ENCODE results near the gene CACNA1B.

The CACNA1B gene

DNA sequence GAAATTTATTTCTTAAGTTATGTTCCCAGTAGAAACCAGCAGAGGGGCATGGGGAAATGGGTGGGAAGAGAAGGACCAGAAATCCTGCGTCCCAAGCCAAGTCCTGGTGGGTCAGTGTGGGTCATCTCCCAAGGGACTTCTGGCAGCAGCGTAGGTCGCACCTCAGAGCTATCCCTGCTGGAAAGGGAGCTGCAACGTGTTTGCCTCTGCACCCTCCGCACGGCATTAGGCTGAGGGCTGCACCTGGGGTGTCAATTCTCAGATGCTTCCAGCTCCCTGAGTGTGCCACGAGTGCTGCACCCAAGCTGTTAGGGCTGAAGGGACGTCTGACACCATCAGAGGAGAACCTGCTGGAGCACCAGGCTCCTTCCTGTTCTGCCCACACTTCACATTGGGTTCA lies 182.8 kb downstream of the CACNA1B start:
- DNase-seq = no peak

- no peak for DNase-seq
Observed at GRCh38 chr9:138060881-138061280, 183.3 kb downstream of the CACNA1B start.

GRCh38 chr9:138061631-138062030 lies 184.0 kb downstream of the CACNA1B start:
- DNase-seq = no peak

GRCh38 chr9:138062196-138062595 lies 184.6 kb downstream of the CACNA1B start:
- no peak for DNase-seq

DNA sequence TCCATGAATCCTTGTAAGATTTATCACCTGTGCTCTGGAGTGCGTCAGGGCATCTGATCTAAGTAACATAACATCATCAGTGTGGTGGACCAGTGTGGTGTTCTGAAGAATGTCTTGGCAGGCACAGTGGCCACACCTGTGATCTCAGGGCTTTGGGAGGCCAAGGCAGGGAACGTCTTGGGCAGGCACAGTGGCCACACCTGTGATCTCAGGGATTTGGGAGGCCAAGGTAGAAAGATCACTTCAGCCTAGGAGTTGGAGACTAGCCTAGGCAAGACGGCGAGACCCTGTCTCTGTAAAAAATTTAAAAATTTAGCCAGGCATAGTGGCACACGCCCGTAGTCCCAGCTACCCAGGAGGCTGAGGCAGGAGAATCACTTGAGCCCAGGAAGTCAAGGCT lies 185.5 kb downstream of the CACNA1B start:
- DNase-seq = no peak

- DNase-seq = no peak
Observed at GRCh38 chr9:138063785-138064184, 186.2 kb downstream of the CACNA1B start.

GRCh38 chr9:138064547-138064946 lies 187.0 kb downstream of the CACNA1B start:
- DNase-seq = no peak

DNA sequence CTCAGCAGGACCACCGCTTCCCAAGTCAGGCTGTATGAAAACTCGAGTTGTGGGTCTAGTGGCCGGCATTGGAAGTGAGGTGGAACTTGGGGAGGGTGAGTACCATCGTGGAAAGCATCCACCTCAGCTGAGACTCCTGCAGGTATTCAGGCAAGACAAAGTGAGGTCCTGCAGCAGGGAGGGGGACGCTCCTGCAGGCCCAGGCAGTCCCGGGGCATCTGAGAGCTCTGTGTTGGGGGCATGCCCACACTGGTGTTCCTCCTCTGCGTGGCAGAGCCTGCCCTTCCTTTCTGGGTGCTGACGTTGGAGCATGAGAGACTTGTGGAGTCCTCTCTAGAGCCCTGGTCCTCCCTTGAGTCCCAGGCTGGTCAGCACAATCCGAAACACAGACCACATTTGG lies 187.7 kb downstream of the CACNA1B start:
- DNase-seq = no peak

DNA sequence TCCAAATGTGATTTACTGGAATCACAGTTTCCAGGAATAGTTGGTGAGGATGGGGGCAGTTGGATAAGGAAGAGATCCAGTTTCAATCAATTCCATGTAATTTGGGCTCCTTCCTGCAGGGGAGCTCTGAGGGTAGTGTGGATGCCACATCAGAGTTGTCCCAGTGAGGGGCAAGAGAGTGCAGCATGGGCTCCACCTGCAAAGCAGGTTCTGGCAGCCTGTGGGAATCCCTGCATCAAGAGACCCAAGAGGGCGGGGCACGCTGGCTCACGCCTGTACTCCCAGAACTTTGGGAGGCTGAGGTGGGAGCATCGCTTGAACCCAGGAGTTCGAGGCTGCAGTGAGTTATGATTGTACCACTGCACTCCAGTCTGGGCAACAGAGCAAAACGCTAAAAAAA lies 188.5 kb downstream of the CACNA1B start:
- no peak for DNase-seq

DNA sequence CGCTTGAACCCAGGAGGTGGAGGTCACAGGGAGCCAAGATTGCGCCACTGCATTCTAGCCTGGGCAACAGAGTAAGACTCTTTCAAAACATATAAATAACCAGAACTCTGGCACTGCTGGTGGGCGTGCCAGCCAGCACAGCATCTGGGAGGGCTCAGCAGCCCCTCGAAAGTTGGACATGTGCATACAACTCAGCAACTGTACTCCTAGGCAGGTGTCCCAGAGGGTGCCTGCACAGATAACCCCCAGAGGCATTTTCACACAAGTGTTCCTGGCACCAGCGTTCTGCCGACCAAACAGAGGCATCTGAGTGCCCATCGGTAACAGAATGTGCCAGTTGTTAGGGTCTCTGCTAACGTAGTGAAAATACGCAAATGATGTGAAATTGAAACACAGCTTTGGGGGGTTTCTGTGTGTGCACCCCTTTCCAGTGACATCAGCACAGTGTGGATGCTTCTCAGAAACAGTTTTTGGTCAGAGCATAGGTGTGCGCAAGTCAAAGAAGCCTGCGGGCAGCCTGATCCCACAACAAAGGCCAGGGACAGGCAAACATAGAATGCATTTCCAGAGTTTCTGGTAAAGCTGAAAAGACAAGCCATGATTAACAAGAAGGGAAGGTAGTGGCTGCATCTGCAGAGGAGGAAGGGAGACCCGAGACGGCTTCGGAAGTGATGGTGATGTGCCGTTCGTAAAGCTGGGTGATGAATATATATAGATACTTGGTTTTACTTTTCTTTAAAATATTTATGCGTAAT lies 190.2 kb downstream of the CACNA1B start:
- DNase-seq = peak; percentile 10

- no peak for DNase-seq
Observed at GRCh38 chr9:138068601-138069035, 191.0 kb downstream of the CACNA1B start.

DNA sequence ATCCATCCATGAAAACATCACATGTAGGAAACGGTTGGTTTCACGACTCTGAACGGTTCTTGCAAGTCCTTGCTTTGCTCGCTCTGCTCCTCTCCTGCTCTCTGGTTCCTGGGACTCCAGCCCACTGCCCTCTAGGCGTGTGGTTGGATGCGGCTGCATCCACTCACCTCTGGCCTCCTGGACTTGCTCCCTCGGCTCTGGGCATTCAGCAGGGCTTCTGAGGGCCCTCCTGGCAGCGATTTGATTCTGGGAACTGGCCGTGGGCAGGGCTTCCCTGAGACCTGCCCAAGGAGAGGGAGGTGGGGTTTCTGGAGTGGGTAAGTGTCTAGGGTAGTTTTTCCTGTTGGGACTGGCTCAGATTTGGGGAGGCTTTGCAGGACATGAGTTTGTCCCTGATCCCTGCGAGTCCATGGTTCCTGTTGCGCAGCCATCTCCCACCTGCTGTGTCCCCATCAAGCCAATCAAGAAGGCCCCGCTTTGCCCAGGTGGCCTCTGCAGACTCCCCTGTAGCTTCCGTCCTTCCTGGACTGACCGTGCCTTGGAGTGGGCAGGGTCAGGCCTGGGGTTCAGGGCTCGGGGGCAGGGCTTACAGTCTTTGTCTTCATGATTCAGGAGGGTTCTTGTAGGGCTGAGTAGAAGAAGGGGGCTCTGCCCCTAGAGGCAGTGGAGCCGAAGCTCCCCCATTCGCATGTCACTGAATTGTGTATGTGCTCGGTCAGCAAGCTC lies 192.3 kb downstream of the CACNA1B start:
- DNase-seq = no peak

DNA sequence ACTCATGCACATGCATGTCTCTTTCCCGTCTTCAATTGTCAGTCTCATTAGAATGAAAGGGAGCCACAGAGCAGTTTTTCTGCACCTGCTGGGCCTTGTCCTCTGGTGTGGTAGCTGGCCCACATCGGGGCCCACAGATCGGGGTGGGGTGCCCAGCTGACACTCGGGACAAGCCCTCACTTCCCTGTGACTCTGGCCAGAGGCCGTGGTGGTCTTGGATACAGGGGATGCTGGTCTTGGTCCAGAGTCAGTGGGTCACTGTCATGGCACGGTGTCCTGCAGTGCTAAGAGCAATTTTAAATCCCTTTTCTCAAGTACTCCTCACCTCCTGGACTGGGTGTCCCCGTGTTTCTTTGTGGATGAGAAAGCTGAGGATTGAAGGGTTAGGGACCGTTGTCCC lies 193.2 kb downstream of the CACNA1B start:
- DNase-seq = no peak

DNA sequence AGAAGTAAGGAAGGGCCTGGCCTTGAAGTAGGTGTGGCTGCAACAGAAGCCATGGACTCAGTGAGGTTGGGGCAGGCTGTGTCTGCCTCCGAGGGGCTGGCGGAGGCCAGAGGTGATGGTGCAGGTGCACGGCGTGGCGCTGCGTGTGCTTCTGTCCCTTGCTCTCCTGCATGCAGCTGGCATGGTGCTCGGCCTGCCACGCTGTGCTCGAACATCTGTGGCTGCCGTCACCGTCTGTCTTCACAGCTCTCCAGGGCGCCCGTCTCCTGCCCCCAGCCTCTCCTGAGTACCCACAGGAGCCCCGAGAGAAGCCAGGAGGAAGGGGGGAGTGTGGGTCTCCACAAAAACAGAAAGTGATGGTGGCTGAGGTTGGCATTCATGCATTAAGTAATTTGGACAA lies 193.7 kb downstream of the CACNA1B start:
- no peak for DNase-seq

DNA sequence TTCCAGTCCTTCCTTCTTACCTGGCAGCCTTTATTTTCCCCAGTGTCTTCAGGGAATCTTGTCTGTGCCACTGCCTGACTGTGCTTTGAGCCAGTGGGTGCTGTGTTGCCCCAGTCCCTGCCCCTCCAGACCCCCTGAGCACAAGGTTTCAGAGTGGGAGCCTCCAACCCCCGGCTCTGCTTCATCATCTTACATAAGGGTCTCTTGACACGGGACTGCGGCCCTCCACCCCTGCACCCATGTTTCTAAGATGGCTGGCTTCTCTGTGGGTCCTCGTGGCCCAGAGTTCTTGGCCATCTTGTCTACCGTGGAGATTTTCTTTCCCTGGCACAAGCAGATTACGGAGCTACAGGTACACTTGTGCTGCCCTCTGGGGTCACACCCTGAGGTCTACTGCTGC lies 194.1 kb downstream of the CACNA1B start:
- no peak for DNase-seq

DNA sequence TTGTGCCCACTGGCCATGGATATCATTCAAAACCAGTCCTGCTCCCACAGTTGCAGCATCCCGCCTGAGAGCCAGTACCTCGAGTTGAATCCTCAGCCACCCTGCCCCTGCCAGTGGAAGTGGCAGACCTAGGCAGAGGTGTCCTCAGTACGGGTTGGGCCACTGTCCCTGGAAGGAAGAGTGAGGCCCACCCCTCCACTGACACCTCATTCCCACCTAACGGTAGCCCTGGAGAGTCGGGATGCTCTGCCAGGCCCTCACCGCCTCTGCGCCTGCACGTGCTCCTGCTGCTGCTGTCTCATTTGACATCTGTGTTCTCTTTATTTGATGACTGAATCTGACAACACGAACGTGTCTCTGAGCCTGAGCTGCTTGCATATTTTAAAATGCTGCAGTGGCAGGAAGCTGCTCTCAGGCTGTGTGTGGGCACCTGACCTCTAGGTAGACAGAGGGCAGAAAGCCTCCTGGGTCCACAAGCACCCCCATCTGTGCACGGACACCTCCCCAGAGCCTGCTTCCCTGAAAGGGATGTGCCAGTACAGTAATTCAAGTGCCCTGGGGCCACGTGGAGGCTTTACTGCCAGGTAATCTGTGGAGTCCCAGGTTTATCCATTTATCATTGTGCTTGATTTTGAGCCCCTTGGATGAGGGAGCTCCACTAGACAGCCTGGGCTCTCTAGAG lies 194.7 kb downstream of the CACNA1B start:
- DNase-seq = no peak

- no peak for DNase-seq
Observed at GRCh38 chr9:138072897-138073296, 195.3 kb downstream of the CACNA1B start.

- no peak for DNase-seq
Observed at GRCh38 chr9:138073408-138073807, 195.8 kb downstream of the CACNA1B start.

- no peak for DNase-seq
Observed at GRCh38 chr9:138073808-138074207, 196.2 kb downstream of the CACNA1B start.

DNA sequence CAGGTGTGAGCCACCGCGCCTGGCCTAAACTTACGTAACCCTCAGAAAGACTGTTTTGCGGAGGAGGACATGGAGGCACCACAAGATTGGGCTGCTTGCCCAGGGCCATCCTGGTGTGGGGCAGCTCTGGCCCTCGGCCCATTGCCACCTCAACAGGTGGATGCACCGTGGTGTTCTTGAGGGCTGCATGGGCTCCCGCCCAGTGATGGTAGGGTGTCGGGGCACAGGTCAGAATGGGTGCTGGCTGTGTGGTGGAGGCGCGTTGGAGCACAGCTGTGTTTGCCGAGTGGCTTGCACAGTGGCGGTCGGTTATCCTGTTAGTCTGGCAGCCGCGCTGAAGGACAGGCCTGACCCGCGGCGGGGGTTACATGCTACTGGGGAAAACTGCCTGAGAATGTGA lies 196.9 kb downstream of the CACNA1B start:
- DNase-seq = no peak

- no peak for DNase-seq
Observed at GRCh38 chr9:138075496-138075895, 197.9 kb downstream of the CACNA1B start.

GRCh38 chr9:138075961-138076649 lies 198.5 kb downstream of the CACNA1B start:
- no peak for DNase-seq

DNA sequence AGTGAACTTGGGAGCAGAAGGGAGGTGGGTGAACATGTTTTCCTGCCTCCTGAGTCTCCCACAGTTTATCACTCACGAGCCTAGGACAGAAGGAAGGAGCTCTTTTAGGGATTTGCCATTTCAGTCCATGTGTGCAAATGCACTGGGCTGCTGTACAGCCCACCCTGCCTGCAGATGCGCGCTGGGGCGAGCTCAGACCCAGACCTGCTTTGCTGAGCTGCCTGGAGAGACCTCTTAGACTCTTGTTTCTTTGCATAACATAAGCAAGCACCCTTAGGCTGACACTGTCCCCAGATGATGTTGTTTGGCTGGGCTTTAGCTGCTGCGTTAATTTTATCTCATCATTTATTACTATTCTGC lies 199.0 kb downstream of the CACNA1B start:
- no peak for DNase-seq

All from CD4-positive, alpha-beta T cell treated with Interleukin-15 for 1 hour (primary cell).